HG02943 (cell line): ENCODE data around the gene GPRASP3.
"Not testable (repeated sequence)": the region's sequence is repeated elsewhere in the genome, so short reads cannot be mapped to it uniquely, and the experiment has no call there.

ENCODE experiments used
- ATAC-seq: cut with Tn5 transposase; IDR thresholded peaks from one replicate; pipeline ENCODE4 v1.9.1; 2021; ENCODE audit warnings: mild to moderate bottlenecking, low read depth, moderate library complexity; ENCODE audit not compliant: unreplicated experiment

GPRASP3 gene, protein sequence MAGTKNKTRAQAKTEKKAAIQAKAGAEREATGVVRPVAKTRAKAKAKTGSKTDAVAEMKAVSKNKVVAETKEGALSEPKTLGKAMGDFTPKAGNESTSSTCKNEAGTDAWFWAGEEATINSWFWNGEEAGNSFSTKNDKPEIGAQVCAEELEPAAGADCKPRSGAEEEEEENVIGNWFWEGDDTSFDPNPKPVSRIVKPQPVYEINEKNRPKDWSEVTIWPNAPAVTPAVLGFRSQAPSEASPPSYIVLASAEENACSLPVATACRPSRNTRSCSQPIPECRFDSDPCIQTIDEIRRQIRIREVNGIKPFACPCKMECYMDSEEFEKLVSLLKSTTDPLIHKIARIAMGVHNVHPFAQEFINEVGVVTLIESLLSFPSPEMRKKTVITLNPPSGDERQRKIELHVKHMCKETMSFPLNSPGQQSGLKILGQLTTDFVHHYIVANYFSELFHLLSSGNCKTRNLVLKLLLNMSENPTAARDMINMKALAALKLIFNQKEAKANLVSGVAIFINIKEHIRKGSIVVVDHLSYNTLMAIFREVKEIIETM

GRCh38 chrX:102720237-102721168, at the start of gene GPRASP3:
GPRASP3 (plus strand) TSS chrX:102720743; CDS start chrX:102748996, 28,253 bp downstream.
- ATAC-seq: no peak

DNA sequence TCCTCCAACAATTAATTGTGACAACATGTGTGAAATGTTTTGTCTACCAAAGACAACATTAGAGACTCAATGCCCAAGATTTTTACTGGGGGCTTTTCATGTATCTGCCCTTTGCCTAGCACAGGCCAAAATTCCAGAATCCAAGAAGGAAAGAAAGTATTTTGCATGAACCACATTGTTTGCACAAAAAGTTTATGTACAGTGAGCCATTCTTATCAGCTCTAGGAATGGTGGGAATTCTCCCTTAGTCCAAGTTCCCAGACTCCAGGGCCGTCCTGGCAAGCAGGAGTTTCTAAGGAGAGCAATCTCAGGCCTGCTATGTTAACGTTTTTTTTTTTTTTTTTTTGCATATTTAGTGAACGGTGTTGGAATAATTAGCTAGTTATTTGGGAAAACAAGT, 47.7 kb upstream of the GPRASP3 start:
- no peak for ATAC-seq

DNA sequence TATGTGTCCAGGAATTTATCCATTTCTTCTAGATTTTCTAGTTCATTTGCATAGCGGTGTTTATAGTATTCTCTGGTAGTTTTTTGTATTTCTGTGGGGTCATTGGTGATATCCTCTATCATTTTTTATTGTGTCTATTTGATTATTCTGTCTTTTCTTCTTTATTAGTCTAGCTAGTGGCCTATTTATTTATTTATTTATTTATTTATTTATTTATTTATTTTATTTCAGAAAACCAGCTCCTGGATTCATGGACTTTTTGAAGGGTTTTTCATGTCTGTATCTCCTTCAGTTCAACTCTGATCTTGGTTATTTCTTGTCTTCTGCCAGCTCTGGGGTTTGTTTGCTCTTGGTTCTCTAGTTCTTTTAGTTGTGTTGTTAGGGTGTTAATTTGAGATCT, 43.1 kb upstream of the GPRASP3 start:
- not testable (repeated sequence) for ATAC-seq

- ATAC-seq: no peak
These were observed 35.6 kb upstream of the GPRASP3 start for GRCh38 chrX:102684772-102685520.

GRCh38 chrX:102694749-102695148, 25.8 kb upstream of the GPRASP3 start:
- ATAC-seq: no peak

DNA sequence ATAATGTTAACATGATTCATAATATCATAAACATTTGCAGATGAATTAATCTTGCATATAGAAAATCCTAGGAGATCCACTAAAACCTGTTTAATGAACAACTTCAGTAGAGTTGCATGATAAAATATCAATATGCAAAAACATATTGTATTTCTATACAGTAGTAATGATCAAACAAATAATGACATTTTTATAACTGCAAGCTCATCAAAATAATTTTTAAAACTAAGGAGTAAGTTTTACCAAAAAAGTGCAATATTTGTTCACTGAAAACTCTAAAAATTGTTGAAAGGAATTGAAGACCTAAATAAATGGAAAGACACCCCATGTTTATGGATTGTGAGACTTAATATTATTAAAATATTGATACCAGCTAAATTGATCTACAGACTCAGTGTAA, 24.2 kb upstream of the GPRASP3 start:
- ATAC-seq: no peak

- no peak for ATAC-seq
These were observed 23.0 kb upstream of the GPRASP3 start for GRCh38 chrX:102697494-102697893.

GRCh38 chrX:102708900-102709299, 11.6 kb upstream of the GPRASP3 start:
- no peak for ATAC-seq

- no peak for ATAC-seq
These were observed 8.7 kb upstream of the GPRASP3 start for GRCh38 chrX:102711872-102712215.

GRCh38 chrX:102712216-102712966, 8.2 kb upstream of the GPRASP3 start, which contains the start of gene GPRASP2:
GPRASP2 (plus strand) TSS chrX:102712448; CDS start chrX:102714870, 2,422 bp downstream.
- ATAC-seq: no peak

DNA sequence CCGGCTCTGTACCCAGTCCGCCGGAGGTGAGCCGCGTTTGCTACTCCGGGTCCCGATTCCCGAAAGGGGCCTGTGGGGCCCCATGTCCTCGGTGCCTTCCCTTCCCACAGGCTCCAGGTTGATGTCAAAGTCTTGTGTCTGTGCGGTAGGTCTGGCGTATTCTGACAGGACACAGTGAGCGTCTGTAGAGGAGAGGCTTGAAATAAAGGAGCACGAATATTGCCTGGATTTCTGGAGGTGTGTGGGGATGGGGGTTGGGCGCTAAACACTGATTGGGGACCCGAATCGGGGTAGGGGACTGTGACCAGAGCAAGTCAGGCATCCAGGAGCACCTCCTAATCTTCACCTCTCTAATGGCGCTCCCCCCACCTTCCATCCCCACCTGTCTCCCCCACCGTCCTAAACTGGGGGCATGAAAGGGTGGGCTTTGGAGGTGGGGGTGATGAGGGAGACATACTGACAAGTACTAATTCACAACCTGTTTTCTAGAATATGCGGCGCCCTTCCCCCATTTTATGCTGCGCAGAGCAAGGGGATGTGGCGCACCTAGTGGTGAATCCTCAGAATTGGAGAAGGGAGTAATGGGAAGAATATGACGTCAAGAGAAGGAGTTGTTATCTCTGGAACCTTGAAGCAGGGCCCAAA, 7.4 kb upstream of the GPRASP3 start:
- no peak for ATAC-seq

DNA sequence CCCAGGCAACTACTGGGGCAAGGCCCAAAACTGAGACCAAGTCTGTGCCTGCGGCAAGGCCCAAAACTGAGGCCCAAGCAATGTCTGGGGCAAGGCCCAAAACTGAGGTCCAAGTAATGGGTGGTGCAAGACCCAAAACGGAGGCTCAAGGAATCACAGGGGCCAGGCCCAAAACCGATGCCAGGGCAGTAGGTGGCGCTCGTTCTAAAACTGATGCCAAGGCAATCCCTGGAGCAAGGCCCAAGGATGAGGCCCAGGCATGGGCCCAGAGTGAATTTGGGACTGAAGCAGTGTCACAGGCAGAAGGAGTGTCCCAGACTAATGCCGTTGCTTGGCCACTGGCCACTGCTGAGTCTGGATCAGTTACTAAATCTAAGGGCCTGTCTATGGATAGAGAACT, 5.5 kb upstream of the GPRASP3 start:
- no peak for ATAC-seq

- no peak for ATAC-seq
These were observed 4.6 kb upstream of the GPRASP3 start for GRCh38 chrX:102715967-102716366.

DNA sequence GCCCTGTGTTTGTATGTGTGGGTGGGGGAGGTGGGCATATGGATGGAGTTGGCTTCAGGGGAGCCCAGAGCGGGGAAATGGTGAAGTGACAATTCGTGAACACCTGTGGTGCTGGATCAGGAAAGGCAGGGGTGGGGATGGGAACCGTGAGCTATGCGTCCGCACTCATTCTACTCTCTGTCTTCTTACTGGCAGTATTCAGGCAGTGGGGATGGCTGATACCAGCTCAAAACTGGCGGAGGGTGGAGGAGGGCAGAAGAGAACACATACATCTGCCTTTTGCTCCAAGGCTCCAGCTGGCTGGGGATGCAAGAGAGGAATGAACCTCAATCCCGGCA, 595 bp downstream of the GPRASP3 start:
- ATAC-seq: not testable (repeated sequence)

DNA sequence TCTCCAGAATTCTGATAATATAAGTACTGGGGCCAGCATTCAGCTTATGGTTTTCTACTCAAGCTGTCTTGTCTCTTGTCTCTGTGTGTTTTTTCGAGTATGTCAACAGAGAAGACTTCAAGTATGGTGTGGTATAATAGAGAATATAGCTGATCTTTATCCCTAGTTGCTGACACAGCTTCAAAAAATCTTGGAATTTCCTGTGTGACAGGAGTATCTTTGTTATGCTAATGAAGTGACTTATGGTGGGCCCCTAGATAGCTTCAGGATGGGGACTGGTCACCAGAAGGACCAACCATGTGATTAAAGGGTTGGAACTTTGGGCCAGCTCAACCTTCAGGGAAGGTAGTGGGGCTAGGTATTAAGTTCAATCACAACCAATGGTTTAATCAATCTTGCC, 2.9 kb downstream of the GPRASP3 start:
- ATAC-seq: no peak

- ATAC-seq: no peak
These were observed 7.2 kb downstream of the GPRASP3 start for GRCh38 chrX:102727761-102728160.

DNA sequence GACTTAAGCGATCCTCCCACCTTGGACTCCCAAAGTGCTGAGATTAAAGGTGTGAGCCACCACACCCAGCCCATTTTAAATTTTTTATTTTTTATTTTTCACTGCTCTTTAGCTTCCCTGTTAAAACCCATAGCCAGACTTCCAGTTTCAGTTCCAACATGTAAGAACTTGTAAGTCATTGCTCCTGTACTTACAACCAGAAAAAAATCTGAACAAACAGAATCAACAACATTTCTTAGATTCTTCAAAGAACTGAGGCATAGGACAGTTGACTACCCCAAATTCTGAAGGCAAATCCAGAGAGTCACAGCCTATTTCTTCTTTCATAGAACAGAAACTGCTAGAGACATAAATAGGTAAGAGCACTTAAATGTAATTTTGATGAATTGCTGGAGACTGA, 8.1 kb downstream of the GPRASP3 start:
- no peak for ATAC-seq

- no peak for ATAC-seq
These were observed 19.1 kb downstream of the GPRASP3 start for GRCh38 chrX:102739657-102740056.

DNA sequence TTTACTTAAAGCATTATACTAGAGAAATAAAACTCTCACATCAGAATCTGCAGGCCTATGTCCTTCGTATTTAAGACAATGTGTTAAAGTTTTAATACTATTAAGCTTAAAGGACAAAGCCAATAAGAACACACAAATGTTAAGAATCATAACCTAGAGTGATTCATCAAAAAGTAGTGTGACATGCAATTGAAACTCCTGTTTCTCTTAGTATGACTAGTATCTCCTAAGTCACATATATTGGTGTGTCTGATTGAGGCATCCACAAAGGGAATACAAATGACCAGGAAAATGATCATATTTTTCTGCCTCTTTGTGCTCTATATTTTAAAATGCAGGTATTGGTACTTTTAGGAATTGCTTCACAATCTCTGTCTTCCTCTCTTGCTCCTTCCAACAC, 23.8 kb downstream of the GPRASP3 start:
- ATAC-seq: no peak
